Measurements from ENCODE around the gene TMEM59L.

- TF ChIP-seq, protein P1, sequence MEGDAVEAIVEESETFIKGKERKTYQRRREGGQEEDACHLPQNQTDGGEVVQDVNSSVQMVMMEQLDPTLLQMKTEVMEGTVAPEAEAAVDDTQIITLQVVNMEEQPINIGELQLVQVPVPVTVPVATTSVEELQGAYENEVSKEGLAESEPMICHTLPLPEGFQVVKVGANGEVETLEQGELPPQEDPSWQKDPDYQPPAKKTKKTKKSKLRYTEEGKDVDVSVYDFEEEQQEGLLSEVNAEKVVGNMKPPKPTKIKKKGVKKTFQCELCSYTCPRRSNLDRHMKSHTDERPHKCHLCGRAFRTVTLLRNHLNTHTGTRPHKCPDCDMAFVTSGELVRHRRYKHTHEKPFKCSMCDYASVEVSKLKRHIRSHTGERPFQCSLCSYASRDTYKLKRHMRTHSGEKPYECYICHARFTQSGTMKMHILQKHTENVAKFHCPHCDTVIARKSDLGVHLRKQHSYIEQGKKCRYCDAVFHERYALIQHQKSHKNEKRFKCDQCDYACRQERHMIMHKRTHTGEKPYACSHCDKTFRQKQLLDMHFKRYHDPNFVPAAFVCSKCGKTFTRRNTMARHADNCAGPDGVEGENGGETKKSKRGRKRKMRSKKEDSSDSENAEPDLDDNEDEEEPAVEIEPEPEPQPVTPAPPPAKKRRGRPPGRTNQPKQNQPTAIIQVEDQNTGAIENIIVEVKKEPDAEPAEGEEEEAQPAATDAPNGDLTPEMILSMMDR (IDR thresholded peaks at IDR 0.05) = no peak
- TF ChIP-seq POLR2A (IDR thresholded peaks at IDR 0.05) = no peak
Measured at GRCh38 chr19:18658366-18658855, 45.7 kb downstream of the TMEM59L start.
